GM18517 (cell line): ENCODE data around the gene DNAAF2.
A peak's percentile ranks its signal among the peaks of the same experiment; 100 is the strongest.
"Not testable (repeated sequence)": the region's sequence is repeated elsewhere in the genome, so short reads cannot be mapped to it uniquely, and the experiment has no call there.

ENCODE experiments used
- ATAC-seq: cut with Tn5 transposase; IDR thresholded peaks from one replicate; pipeline ENCODE4 v1.9.1; 2021; ENCODE audit warnings: mild to moderate bottlenecking, moderate library complexity; ENCODE audit not compliant: unreplicated experiment

The DNAAF2 gene

GRCh38 chr14:49622022-49622607 is 12.9 kb downstream of the DNAAF2 start:
- no peak for ATAC-seq

GRCh38 chr14:49621114-49621881 is 13.7 kb downstream of the DNAAF2 start:
- peak; percentile 21 for ATAC-seq

- ATAC-seq: peak; percentile 86
Observed at GRCh38 chr14:49620182-49621113, 14.6 kb downstream of the DNAAF2 start, which contains the start of the genes MGAT2 and RPL36AL. MGAT2 (plus strand) TSS chr14:49620799; CDS start chr14:49621269, 470 bp downstream. RPL36AL (minus strand) TSS chr14:49620626; CDS start chr14:49619104, 1,522 bp downstream.

- ATAC-seq: no peak
Observed at GRCh38 chr14:49619730-49620129, 15.3 kb downstream of the DNAAF2 start.

GRCh38 chr14:49619273-49619672 is 15.8 kb downstream of the DNAAF2 start:
- ATAC-seq: not testable (repeated sequence)

GRCh38 chr14:49617852-49618519 is 17.1 kb downstream of the DNAAF2 start:
- no peak for ATAC-seq

- ATAC-seq: no peak
Observed at GRCh38 chr14:49615776-49616175, 19.3 kb downstream of the DNAAF2 start.

GRCh38 chr14:49614196-49614595 is 20.8 kb downstream of the DNAAF2 start:
- no peak for ATAC-seq

GRCh38 chr14:49612671-49613070 is 22.4 kb downstream of the DNAAF2 start:
- ATAC-seq: no peak

- no peak for ATAC-seq
Observed at GRCh38 chr14:49612251-49612650, 22.8 kb downstream of the DNAAF2 start.

GRCh38 chr14:49607583-49607982 is 27.5 kb downstream of the DNAAF2 start:
- no peak for ATAC-seq

GRCh38 chr14:49598485-49599300 is 36.4 kb downstream of the DNAAF2 start, which contains the start of gene LRR1:
LRR1 (plus strand) TSS chr14:49598940; CDS start chr14:49599021, 81 bp downstream.
- peak; percentile 45 for ATAC-seq

GRCh38 chr14:49598189-49598484 is 36.9 kb downstream of the DNAAF2 start:
- peak; percentile 2 for ATAC-seq

GRCh38 chr14:49594347-49595091 is 40.5 kb downstream of the DNAAF2 start:
- ATAC-seq: no peak

GRCh38 chr14:49593016-49593415 is 42.0 kb downstream of the DNAAF2 start:
- ATAC-seq: no peak

- no peak for ATAC-seq
Observed at GRCh38 chr14:49589387-49589786, 45.7 kb downstream of the DNAAF2 start.

- peak; percentile 42 for ATAC-seq
Observed at GRCh38 chr14:49586673-49587460, 48.2 kb downstream of the DNAAF2 start.
